Smooth muscle cell (in vitro differentiated cells): Measurements from ENCODE around the gene ALDH5A1. TPM values are rescaled to one million over a fixed set of nuclear protein-coding genes. Genes with fewer than 3 reads are reported as not detected.

Experiments
- DNase-seq: peaks from one replicate; lab custom pipeline; 2025; ENCODE audit not compliant: unreplicated experiment; lab: John Stamatoyannopoulos, UW
- H2AFZ ChIP-seq: fragments of 200-600 bp; sonication (generic); 2 replicates; pipeline ENCODE4 v1.6.0; 2016; ENCODE audit warnings: antibody characterized with exemption, low read depth, mild to moderate bottlenecking
- H3F3A ChIP-seq: fragments of 200-600 bp; sonication (generic); 2 replicates; pipeline ENCODE4 v1.6.0; 2017; ENCODE audit warnings: antibody characterized with exemption, low read depth
- H3K27ac ChIP-seq: fragments of 200-600 bp; sonication (generic); 2 replicates; pipeline ENCODE4 v1.5.1; 2016; ENCODE audit warnings: low read depth, mild to moderate bottlenecking
- H3K27me3 ChIP-seq: fragments of 200-600 bp; sonication (generic); 2 replicates; pipeline ENCODE4 v1.6.1; 2016; ENCODE audit warnings: low read depth, mild to moderate bottlenecking
- H3K36me3 ChIP-seq: fragments of 200-600 bp; sonication (generic); 2 replicates; pipeline ENCODE4 v1.5.1; 2016; ENCODE audit warnings: low read depth
- H3K4me1 ChIP-seq: fragments of 200-600 bp; sonication (generic); 2 replicates; pipeline ENCODE4 v1.5.1; 2016; ENCODE audit warnings: low read depth
- H3K4me2 ChIP-seq: fragments of 200-600 bp; sonication (generic); 2 replicates; pipeline ENCODE4 v1.6.0; 2016; ENCODE audit warnings: mild to moderate bottlenecking
- H3K4me3 ChIP-seq: fragments of 200-600 bp; sonication (generic); 2 replicates; pipeline ENCODE4 v1.5.1; 2016; ENCODE audit warnings: mild to moderate bottlenecking
- H3K79me2 ChIP-seq: fragments of 200-600 bp; sonication (generic); 2 replicates; pipeline ENCODE4 v1.6.0; 2016; ENCODE audit warnings: low read depth, mild to moderate bottlenecking
- H3K9ac ChIP-seq: fragments of 200-600 bp; sonication (generic); 2 replicates; pipeline ENCODE4 v1.6.0; 2016; ENCODE audit warnings: low read depth
- H3K9me3 ChIP-seq: fragments of 200-600 bp; sonication (generic); replicated peaks from 2 replicates; pipeline ENCODE4 v1.5.1; 2016; ENCODE audit warnings: low read depth
- H4K20me1 ChIP-seq: fragments of 200-600 bp; sonication (generic); 2 replicates; pipeline ENCODE4 v1.6.0; 2016; ENCODE audit warnings: low read depth
- WGBS: methylation state at CpG from one replicate; pipeline ENCODE4 v1.1.7; 2016; ENCODE audit warnings: low lambda C conversion rate; 5-methylcytosine and 5-hydroxymethylcytosine counted together
- polyA plus RNA-seq: library from polyadenylated mRNA; unstranded; fragments of >200 nt; fragmentation: Nextera tagmentation; extraction: Ambion mirVana; gene quantifications from 2 replicates; pipeline ENCODE4 v1.2.1, GENCODE V29; 2016
- total RNA-seq: library from RNA; depleted of rRNA; stranded (reverse); fragments of >200 nt; gene quantifications from 2 replicates; pipeline ENCODE4 v1.2.3, GENCODE V29; 2014
- TF ChIP-seq, protein P1 (sequence below): fragments of 200-600 bp; sonication (generic); IDR thresholded peaks from 2 replicates; pipeline ENCODE4 v1.5.1; 2017; ENCODE audit warnings: borderline replicate concordance, mild to moderate bottlenecking, antibody characterized with exemption; ENCODE audit not compliant: insufficient read depth, poor library complexity, severe bottlenecking

ALDH5A1 gene
- total and polyA plus RNA-seq, 2 experiments from 2014 or later = 1.7 to 3.0 TPM

DNA sequence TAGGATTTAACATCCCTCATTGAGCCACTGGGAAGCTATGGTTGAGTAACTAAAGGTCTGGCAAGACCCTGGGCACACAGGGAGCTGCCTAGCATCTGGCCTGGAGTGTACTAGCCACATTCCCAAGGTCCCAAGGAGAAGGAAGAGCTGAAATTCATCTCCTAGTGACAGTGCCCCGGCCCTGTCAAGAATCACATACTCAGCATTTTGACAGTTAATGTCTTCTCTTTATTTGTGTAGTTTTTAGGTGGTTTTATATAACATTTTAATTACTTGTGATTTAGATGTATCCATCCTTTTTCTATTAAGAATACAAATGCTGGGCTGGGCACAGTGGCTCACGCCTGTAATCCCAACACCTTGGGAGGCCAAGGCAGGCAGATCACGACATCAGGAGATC, 40.4 kb downstream of the ALDH5A1 start:
- Histone ChIP-seq H3K36me3 (no peaks in the 10 kb centered on the region), H3K4me1 (no peaks in the 10 kb centered on the region), H2AFZ (no peak overlapping the region), H3K79me2 (no peaks in the 10 kb centered on the region), H3K4me2 (no peak overlapping the region), H3K27ac (no peak overlapping the region), H3K9ac (no peak overlapping the region), H3K9me3 (no peaks in the 10 kb centered on the region), H4K20me1 (no peaks in the 10 kb centered on the region), H3K27me3 (no peaks in the 10 kb centered on the region), H3K4me3 (no peak overlapping the region), H3F3A (no peaks in the 10 kb centered on the region)
- 96% methylated on average over 3 of the region's 3 CpGs for WGBS
- TF ChIP-seq, protein P1, sequence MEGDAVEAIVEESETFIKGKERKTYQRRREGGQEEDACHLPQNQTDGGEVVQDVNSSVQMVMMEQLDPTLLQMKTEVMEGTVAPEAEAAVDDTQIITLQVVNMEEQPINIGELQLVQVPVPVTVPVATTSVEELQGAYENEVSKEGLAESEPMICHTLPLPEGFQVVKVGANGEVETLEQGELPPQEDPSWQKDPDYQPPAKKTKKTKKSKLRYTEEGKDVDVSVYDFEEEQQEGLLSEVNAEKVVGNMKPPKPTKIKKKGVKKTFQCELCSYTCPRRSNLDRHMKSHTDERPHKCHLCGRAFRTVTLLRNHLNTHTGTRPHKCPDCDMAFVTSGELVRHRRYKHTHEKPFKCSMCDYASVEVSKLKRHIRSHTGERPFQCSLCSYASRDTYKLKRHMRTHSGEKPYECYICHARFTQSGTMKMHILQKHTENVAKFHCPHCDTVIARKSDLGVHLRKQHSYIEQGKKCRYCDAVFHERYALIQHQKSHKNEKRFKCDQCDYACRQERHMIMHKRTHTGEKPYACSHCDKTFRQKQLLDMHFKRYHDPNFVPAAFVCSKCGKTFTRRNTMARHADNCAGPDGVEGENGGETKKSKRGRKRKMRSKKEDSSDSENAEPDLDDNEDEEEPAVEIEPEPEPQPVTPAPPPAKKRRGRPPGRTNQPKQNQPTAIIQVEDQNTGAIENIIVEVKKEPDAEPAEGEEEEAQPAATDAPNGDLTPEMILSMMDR = no peak
- DNase-seq = no peak

DNA sequence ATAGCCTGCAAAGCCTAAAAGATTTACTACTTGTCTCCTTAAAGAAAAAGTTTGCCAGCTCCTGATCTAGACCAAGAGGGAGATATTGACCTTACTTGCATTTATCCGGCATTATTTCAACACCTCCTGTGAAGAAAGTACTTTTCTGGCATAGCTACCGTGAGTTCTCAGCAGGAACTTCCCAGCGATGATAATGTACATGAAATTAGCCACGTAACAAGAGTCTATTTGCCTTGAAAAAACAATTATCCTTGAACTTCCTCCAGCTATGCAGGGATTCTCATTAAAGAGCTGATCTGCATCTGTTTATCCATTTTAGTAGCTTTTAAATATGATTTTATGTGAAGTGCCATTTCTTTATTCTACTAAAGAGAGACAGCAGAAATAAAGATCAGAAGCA, 41.7 kb downstream of the ALDH5A1 start:
- Histone ChIP-seq H3K79me2 (no peaks in the 10 kb centered on the region), H3F3A (no peaks in the 10 kb centered on the region), H2AFZ (no peak overlapping the region), H3K36me3 (no peaks in the 10 kb centered on the region), H4K20me1 (no peaks in the 10 kb centered on the region), H3K27ac (no peak overlapping the region), H3K9ac (no peak overlapping the region), H3K9me3 (no peaks in the 10 kb centered on the region), H3K4me1 (no peaks in the 10 kb centered on the region), H3K4me3 (no peak overlapping the region), H3K4me2 (no peak overlapping the region), H3K27me3 (no peaks in the 10 kb centered on the region)
- TF ChIP-seq, protein P1 = no peak
- DNase-seq = no peak
- 89% methylated on average over 4 of the region's 4 CpGs for WGBS

DNA sequence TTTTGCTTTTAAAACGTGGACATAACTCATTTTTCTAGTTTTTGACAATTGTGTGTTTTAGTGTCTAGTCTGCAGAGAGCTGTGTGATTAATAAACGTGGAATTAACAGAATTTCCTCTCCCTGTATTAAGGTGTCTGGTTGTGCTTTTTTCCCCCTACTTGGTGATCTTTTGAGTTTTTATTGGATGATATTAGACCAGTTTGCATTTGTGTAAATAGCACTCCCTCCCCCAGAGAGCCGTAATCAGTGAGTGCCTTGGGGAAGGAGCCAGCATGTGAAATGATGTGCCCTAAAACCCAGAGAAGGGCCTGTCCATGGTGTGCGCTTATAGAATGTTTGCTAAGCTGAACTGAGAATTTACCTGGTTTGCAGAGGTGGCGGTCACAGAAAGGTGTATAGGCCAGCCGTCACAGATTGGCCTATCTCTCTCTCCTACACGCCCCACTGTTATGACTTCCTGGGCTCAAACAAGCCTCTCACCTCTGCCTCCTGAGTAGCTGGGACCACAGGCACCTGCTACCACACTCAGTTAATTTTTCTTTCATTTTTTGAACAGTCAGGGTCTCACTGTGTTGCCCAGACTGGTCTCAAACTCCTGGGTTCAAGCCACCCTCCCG, 42.4 kb downstream of the ALDH5A1 start:
- no peaks in the 10 kb centered on the region for H3K9me3 ChIP-seq
- no peak for DNase-seq
- H2AFZ ChIP-seq = no peak overlapping the region
- no peaks in the 10 kb centered on the region for H3K79me2 ChIP-seq
- H3K27me3 ChIP-seq = no peaks in the 10 kb centered on the region
- no peaks in the 10 kb centered on the region for H3K4me1 ChIP-seq
- no peaks in the 10 kb centered on the region for H3F3A ChIP-seq
- H4K20me1 ChIP-seq = no peaks in the 10 kb centered on the region
- TF ChIP-seq, protein P1 = no peak
- H3K4me2 ChIP-seq = no peak overlapping the region
- WGBS = 86% methylated on average over 8 of the region's 8 CpGs
- H3K27ac ChIP-seq = no peak overlapping the region
- H3K4me3 ChIP-seq = no peak overlapping the region
- H3K36me3 ChIP-seq = no peaks in the 10 kb centered on the region
- no peak overlapping the region for H3K9ac ChIP-seq

DNA sequence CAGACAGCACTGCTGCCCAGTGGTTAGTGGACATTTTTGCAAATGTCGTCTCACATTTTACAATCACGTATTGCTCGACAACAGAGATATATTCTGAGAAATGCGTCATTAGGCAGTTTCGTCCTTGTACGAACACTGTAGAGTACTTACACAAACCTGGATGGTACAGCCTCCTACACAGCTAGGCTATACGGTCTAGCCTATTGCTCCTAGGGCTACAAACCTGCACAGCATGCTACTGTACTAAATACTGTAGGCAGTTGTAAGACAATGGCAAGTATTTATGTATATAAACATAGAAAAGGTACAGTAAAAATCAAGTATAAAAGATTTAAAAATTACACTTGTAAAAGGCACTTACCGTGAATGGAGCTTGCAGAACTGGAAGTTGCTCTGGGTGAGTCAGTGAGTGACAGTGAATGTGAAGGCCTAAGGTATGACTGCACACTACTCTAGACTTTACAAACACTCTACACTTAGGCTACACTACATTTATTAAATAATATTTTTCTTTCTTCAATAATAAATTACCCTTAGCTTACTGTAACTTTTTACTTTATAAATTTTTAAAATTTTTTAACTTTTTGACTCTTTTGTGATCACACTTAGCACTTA, 43.1 kb downstream of the ALDH5A1 start:
- Histone ChIP-seq H3K4me3 (no peak overlapping the region), H3K36me3 (no peaks in the 10 kb centered on the region), H2AFZ (no peak overlapping the region), H3K9ac (no peak overlapping the region), H3K4me2 (no peak overlapping the region), H3K27me3 (no peaks in the 10 kb centered on the region), H3K4me1 (no peaks in the 10 kb centered on the region), H3K79me2 (no peaks in the 10 kb centered on the region), H3K9me3 (no peaks in the 10 kb centered on the region), H3K27ac (no peak overlapping the region), H3F3A (no peaks in the 10 kb centered on the region), H4K20me1 (no peaks in the 10 kb centered on the region)
- TF ChIP-seq, protein P1 = no peak
- no peak for DNase-seq
- WGBS = 91% methylated on average over 8 of the region's 8 CpGs
